ENCODE results near the gene ELK3. TPM values are rescaled to one million over a fixed set of nuclear protein-coding genes. Genes with fewer than 3 reads are reported as not detected.

The ELK3 gene
- total and polyA plus RNA-seq, 2 of the 8 experiments (the other 6 are each of a cell fraction or from before 2014, with no cell fraction given): 3.5 to 14.3 TPM

GRCh38 chr12:96242597-96242996 is 48.4 kb downstream of the ELK3 start (continued):
- TF ChIP-seq, protein P1, sequence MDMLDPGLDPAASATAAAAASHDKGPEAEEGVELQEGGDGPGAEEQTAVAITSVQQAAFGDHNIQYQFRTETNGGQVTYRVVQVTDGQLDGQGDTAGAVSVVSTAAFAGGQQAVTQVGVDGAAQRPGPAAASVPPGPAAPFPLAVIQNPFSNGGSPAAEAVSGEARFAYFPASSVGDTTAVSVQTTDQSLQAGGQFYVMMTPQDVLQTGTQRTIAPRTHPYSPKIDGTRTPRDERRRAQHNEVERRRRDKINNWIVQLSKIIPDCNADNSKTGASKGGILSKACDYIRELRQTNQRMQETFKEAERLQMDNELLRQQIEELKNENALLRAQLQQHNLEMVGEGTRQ (IDR thresholded peaks at IDR 0.05; ENCODE audit: low read length): no peak
- no peak for TF ChIP-seq EP300 (IDR thresholded peaks at IDR 0.05; ENCODE audit: borderline replicate concordance in 1 of 2, low read depth in 2 of 2, low read length in 2 of 2)
- TF ChIP-seq MAFK (IDR thresholded peaks at IDR 0.05; ENCODE audit: low read depth, low read length): no peak
- TF ChIP-seq TAF1 (IDR thresholded peaks at IDR 0.05; ENCODE audit: low read depth, low read length): no peak
- no peak for TF ChIP-seq FOSL1 (IDR thresholded peaks at IDR 0.05; ENCODE audit: insufficient read depth, low read depth, low read length)
